Neural cell (in vitro differentiated cells): Measurements from ENCODE around the gene FFAR3. TPM values are rescaled to one million over a fixed set of nuclear protein-coding genes. Genes with fewer than 3 reads are reported as not detected.

ENCODE experiments used
- H2AFZ ChIP-seq: fragments of 200-600, 300-800 bp; sonication (generic), shearing (Covaris generic); 2 replicates; pipeline ENCODE4 v1.6.0; 2014; ENCODE audit warnings: low read depth, mild to moderate bottlenecking, antibody characterized with exemption, low read length, moderate library complexity
- H3F3A ChIP-seq: fragments of 200-600 bp; shearing (Covaris generic); 2 replicates; pipeline ENCODE4 v1.6.1; 2016; ENCODE audit warnings: mild to moderate bottlenecking, moderate library complexity, mixed read lengths, antibody characterized with exemption, low read length; ENCODE audit not compliant: insufficient read depth, poor library complexity, severe bottlenecking
- H3K27ac ChIP-seq: fragments of 200-600, 300-800 bp; sonication (generic), shearing (Covaris generic); 2 replicates; pipeline ENCODE4 v1.5.1; 2014; ENCODE audit warnings: mild to moderate bottlenecking, low read length, moderate library complexity
- H3K27me3 ChIP-seq: fragments of 300-800, 200-600 bp; sonication (generic), shearing (Covaris generic); 2 replicates; pipeline ENCODE4 v1.6.0; 2014; ENCODE audit warnings: mild to moderate bottlenecking, low read depth, low read length, moderate library complexity; ENCODE audit not compliant: insufficient read depth
- H3K36me3 ChIP-seq: fragments of 300-800, 200-600 bp; sonication (generic), shearing (Covaris generic); 2 replicates; pipeline ENCODE4 v1.5.1; 2014; ENCODE audit warnings: mild to moderate bottlenecking, antibody characterized with exemption, low read length, moderate library complexity; ENCODE audit not compliant: insufficient read depth
- H3K4me2 ChIP-seq: fragments of 300-800, 200-600 bp; sonication (generic), shearing (Covaris generic); 2 replicates; pipeline ENCODE4 v1.6.0; 2014; ENCODE audit warnings: mild to moderate bottlenecking, low read length
- H3K4me3 ChIP-seq: fragments of 300-800, 200-600 bp; sonication (generic), shearing (Covaris generic); 2 replicates; pipeline ENCODE4 v1.5.1; 2014; ENCODE audit warnings: mild to moderate bottlenecking, low read length, moderate library complexity
- H3K79me2 ChIP-seq: fragments of 200-600 bp; shearing (Covaris generic); replicated peaks from 2 replicates; pipeline ENCODE4 v1.6.0; 2014; ENCODE audit warnings: mild to moderate bottlenecking, low read length, moderate library complexity; ENCODE audit not compliant: insufficient read depth
- H3K9ac ChIP-seq: fragments of 300-800, 200-600 bp; sonication (generic), shearing (Covaris generic); 2 replicates; pipeline ENCODE4 v1.6.1; 2016; ENCODE audit warnings: mild to moderate bottlenecking, low read length, mixed read lengths
- H3K9me2 ChIP-seq: fragments of 200-600 bp; shearing (Covaris generic); 2 replicates; pipeline ENCODE4 v1.6.1; 2016; ENCODE audit warnings: mild to moderate bottlenecking, low read length, mixed read lengths; ENCODE audit not compliant: insufficient read depth
- H3K9me3 ChIP-seq: fragments of 200-600, 300-800 bp; sonication (generic), shearing (Covaris generic); 2 replicates; pipeline ENCODE4 v1.6.1; 2016; ENCODE audit warnings: mild to moderate bottlenecking, mixed run types, low read length, moderate library complexity, mixed read lengths
- H4K20me1 ChIP-seq: fragments of 200-600 bp; shearing (Covaris generic); 2 replicates; pipeline ENCODE4 v1.6.1; 2016; ENCODE audit warnings: mild to moderate bottlenecking, mixed run types; ENCODE audit not compliant: insufficient read depth
- CTCF ChIP-seq: fragments of 450-650 bp; IDR thresholded peaks from 2 replicates; pipeline ENCODE4 v1.5.1; 2014; ENCODE audit warnings: antibody characterized with exemption, mild to moderate bottlenecking, moderate library complexity; ENCODE audit not compliant: poor library complexity, severe bottlenecking
- EP300 ChIP-seq: fragments of 450-650 bp; conservative IDR thresholded peaks from 2 replicates; pipeline ENCODE4 v1.6.1; 2014; ENCODE audit warnings: antibody characterized with exemption, mild to moderate bottlenecking, moderate library complexity; ENCODE audit not compliant: poor library complexity, severe bottlenecking
- EZH2 ChIP-seq: fragments of 200-600, 300-800 bp; shearing (Covaris generic), sonication (generic); IDR thresholded peaks from 2 replicates; pipeline ENCODE4 v1.6.1; 2014; ENCODE audit warnings: antibody characterized with exemption, low read length, borderline replicate concordance, mild to moderate bottlenecking; ENCODE audit not compliant: insufficient read depth, poor library complexity, severe bottlenecking
- MXI1 ChIP-seq: fragments of 450-650 bp; conservative IDR thresholded peaks from 2 replicates; pipeline ENCODE4 v1.6.1; 2014; ENCODE audit warnings: antibody characterized with exemption, mild to moderate bottlenecking; ENCODE audit not compliant: poor library complexity, severe bottlenecking
- POLR2AphosphoS5 ChIP-seq: IDR thresholded peaks from 2 replicates; pipeline ENCODE4 v1.6.1; 2012
- RAD21 ChIP-seq: fragments of 450-650 bp; conservative IDR thresholded peaks from 2 replicates; pipeline ENCODE4 v1.6.1; 2014; ENCODE audit warnings: antibody characterized with exemption, mild to moderate bottlenecking, moderate library complexity
- REST ChIP-seq: IDR thresholded peaks from 2 replicates; pipeline ENCODE4 v1.6.1; 2012; ENCODE audit warnings: borderline replicate concordance
- SMC3 ChIP-seq: fragments of 450-650 bp; conservative IDR thresholded peaks from 2 replicates; pipeline ENCODE4 v1.6.1; 2014; ENCODE audit warnings: antibody characterized with exemption, mild to moderate bottlenecking, moderate library complexity; ENCODE audit not compliant: poor library complexity
- TAF1 ChIP-seq: IDR thresholded peaks from 2 replicates; pipeline ENCODE4 v1.6.1; 2012; ENCODE audit warnings: low read depth
- polyA plus RNA-seq: library from polyadenylated mRNA; depleted of rRNA; stranded (reverse); fragments of >200 nt; gene quantifications from 2 replicates; pipeline ENCODE4 v1.2.3, GENCODE V29; 2014

The FFAR3 gene
- polyA plus RNA-seq, 1 donor from 2014 or later = not detected

- H3K4me2 ChIP-seq = no peak overlapping the region
- H3K79me2 ChIP-seq = no peaks in the 10 kb centered on the region
- no peak overlapping the region for H2AFZ ChIP-seq
- H3K36me3 ChIP-seq = no peaks in the 10 kb centered on the region
- no peaks in the 10 kb centered on the region for H3K9me2 ChIP-seq
- H3K4me3 ChIP-seq = no peak overlapping the region
- H3K27me3 ChIP-seq = no peaks in the 10 kb centered on the region
- no peaks in the 10 kb centered on the region for H3K9me3 ChIP-seq
- no peaks in the 10 kb centered on the region for H4K20me1 ChIP-seq
- H3F3A ChIP-seq = no peaks in the 10 kb centered on the region
- H3K27ac ChIP-seq = no peak overlapping the region
- TF ChIP-seq REST = no peak
- no peak for TF ChIP-seq EP300
- TF ChIP-seq SMC3 = no peak
- no peak for TF ChIP-seq EZH2
- TF ChIP-seq CTCF = no peak
- no peak for TF ChIP-seq POLR2AphosphoS5
- TF ChIP-seq TAF1 = no peak
- TF ChIP-seq RAD21 = no peak
- no peak for TF ChIP-seq MXI1
- H3K9ac ChIP-seq = no peak overlapping the region
Observed at GRCh38 chr19:35346193-35347052, 11.8 kb upstream of the FFAR3 start.

- Histone ChIP-seq H3K9me2 (no peaks in the 10 kb centered on the region), H3K4me2 (no peak within 1 kb of the TSS), H3K4me3 (no peak within 1 kb of the TSS), H3K27me3 (no peaks in the 10 kb centered on the region), H2AFZ (no peak within 1 kb of the TSS), H3K36me3 (no peaks in the 10 kb centered on the region), H3K9ac (no peak within 1 kb of the TSS), H3K27ac (no peak within 1 kb of the TSS), H3K9me3 (no peaks in the 10 kb centered on the region), H4K20me1 (no peaks in the 10 kb centered on the region), H3F3A (no peaks in the 10 kb centered on the region), H3K79me2 (no peaks in the 10 kb centered on the region)
- no peak for TF ChIP-seq RAD21
Observed at GRCh38 chr19:35347171-35347929, 10.9 kb upstream of the FFAR3 start, which contains the start of gene FFAR1. TSS of gene FFAR1 (plus strand) at chr19:35347902. CDS start at chr19:35351552, 3,650 bp downstream.
